NCI-H526 (cell line): ENCODE measurements around the gene UQCRC1.
A peak's percentile ranks its signal among the peaks of the same experiment; 100 is the strongest.
"Not testable (repeated sequence)": the region's sequence is repeated elsewhere in the genome, so short reads cannot be mapped to it uniquely, and the experiment has no call there.

ENCODE experiments used
- DNase-seq, 2 experiments: peaks; one replicate each; lab custom pipeline; 2025; lab: John Stamatoyannopoulos, UW

Gene UQCRC1

GRCh38 chr3:48553886-48554845, 55.3 kb downstream of the UQCRC1 start:
- DNase-seq: no peak

GRCh38 chr3:48553361-48553760, 56.1 kb downstream of the UQCRC1 start:
- no peak for DNase-seq

- peak; percentile 21 to 56 for DNase-seq
Measured at GRCh38 chr3:48552111-48552951, 57.1 kb downstream of the UQCRC1 start.

- not testable (repeated sequence) for DNase-seq
Measured at GRCh38 chr3:48551651-48552050, 57.8 kb downstream of the UQCRC1 start.
